GM21360 (cell line): ENCODE data around the gene MLLT10.
"Not testable (repeated sequence)": the region's sequence is repeated elsewhere in the genome, so short reads cannot be mapped to it uniquely, and the experiment has no call there.

Source experiments
- ATAC-seq: cut with Tn5 transposase; IDR thresholded peaks from one replicate; pipeline ENCODE4 v1.9.1; 2021; ENCODE audit warnings: mild to moderate bottlenecking, moderate library complexity; ENCODE audit not compliant: unreplicated experiment

Gene MLLT10

DNA sequence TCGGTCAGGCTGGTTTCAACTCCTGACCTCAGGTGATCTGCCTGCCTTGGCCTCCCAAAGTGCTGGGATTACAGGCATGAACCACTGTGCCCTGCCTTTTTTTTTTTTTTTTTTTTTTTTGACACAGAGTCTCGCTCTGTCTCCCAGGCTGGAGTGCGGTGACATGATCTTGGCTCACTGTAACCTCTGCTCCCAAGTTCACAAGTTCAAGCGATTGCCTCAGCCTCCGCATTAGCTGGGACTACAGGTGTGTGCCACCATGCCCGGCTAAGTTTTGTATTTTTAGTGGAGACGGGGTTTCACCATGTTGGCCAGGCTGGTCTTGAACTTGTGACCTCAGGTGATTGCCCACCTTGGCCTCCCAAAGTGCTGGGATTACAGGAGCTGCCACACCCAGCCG, 94.6 kb downstream of the MLLT10 start:
- ATAC-seq, result not testable (repeated sequence)

DNA sequence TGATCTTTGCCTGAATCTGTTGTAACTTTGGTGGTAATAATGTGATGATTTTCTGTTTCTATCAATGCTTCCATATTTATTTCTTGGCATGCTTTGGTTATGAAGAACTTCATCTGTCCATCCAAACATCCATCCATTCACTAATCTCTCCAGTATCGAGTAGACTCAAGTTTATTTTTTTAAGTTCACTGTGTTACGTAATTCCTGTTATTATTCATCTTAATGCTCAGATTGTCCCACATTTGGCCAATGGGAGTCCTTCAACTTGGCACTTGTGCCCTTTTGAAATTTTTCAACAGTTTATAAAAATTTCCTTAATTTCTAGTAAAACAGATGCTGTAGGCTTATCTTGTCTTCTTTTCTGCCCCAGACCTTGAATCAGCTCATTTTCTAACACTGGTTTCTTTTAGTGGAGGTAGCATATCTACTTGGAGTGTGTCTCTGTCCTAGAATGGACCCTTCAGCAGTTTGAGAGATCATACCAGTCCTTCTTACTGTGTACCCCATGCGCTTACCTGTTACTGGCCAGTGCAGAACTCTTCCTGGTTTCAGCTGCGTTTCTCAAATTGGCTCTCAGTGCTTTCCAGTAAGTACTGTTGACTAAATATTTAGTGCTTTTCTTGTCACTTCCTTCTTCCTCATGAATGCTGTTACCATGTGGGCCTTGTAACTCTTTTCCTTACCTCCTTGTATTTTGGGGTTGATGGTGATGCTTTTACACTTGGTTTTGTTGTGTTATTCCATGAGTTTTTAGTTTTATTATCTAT, 100.8 kb downstream of the MLLT10 start:
- ATAC-seq, result no peak

DNA sequence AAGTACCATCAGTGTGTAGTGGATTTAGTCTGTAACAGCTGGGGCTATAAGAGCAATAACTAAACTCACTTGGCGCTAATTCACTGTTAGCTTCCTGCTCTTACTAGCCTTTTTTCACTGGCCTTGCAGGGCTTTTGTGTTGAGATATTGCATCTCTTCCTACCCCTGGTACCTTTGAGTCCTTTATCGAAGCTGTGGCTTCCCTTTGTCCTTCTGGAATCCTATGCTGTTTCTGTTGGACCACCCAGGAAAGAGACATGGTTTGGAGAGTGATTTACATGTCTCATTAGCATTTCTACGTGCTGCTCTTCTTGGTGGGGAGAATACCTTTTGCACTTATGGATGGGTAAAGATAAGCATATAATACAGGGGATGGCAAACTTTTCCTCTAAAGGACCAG, 103.8 kb downstream of the MLLT10 start:
- ATAC-seq, result no peak

DNA sequence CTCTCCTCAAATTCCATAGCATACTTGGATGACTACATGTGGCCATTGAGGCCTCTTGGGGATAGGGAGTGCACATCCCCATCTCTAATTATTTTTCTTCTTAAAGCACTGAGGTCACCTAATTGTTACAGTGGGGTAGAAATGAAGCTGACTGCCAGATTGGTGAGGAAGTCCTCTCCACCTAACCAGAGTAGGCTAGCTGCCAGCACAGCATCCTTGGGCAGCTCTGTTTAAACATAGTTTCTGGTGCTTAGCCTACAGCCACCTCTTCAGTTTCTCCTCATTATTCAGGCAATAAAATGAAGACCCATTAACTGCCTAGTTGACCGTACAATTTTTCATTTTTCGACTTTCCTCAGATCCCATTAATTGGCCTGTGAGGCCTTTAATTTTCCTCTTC, 104.6 kb downstream of the MLLT10 start:
- no peak for ATAC-seq

DNA sequence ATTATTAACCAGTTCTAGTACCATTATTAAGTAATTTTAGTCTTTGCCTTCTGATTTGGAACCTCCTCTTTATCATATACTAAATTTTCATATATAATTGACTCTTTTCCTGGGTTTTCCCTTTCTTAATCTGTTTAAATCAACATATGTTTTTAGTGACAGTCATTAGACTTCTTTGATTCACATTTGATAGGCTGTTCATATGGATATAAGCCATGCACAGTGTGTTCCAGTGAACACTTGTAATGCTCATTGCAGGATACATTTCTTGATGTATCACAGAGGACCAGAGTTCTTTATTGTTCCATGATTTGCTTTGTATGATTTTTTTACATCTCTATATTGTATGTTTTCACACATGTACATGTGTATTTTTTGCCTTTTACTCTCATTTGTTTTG, 114.0 kb downstream of the MLLT10 start:
- ATAC-seq, result no peak

DNA sequence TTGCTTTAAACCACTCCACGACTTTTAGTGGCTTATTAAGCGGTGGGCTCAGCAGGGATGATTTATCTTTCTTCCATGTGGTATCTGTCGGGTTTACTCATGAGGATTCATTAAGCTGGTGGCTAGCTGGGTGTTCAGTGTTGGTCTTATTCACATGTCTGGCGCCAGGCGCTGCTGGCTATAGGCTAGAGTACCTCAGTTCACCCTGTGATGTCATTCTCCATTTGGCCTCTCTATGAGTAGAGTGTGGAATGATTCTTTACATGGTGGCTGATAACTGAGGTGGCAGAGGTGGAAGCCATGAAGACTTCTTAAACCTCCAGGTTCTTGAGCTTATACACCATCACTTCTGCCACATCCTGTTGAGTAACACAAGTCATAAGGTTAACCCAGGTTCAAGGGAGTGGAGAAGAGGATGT, 115.4 kb downstream of the MLLT10 start:
- no peak for ATAC-seq

DNA sequence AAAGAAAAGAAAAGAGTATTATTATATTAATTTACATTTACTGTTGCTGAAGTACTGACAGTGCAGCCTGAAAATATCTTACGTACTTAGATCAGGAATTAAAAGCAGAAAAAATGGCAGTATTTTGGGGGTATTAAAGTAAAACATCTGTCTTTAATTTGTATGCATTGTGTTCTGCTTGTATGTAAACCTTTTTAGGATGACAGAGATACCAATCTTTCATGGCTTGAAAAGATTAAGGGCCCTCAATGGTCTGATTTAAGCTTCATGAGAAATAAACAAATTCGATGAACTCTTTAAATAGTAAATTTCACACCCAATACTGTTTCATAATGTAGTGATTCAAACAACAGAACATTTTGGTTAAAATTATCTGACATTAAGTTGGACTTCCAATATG, 116.3 kb downstream of the MLLT10 start:
- no peak for ATAC-seq

DNA sequence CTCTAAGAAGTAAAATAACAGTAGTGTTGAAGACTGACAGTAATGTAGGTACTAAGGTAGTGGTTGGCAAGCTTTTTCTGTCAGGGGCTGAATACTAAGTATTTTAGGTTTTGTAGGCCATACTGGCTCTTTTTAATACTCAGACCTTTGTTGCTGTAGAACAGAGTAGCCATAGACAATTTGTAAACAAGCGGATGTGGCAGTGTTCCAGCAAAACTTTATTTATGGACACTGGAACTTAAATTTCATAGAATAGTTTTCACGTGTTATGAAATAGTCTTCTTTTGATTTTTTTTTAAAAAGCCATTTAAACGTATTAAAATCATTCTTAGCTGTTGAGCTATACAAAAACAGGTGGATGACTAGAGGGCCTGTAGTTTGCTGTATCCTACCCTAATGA, 121.2 kb downstream of the MLLT10 start:
- ATAC-seq, result no peak

DNA sequence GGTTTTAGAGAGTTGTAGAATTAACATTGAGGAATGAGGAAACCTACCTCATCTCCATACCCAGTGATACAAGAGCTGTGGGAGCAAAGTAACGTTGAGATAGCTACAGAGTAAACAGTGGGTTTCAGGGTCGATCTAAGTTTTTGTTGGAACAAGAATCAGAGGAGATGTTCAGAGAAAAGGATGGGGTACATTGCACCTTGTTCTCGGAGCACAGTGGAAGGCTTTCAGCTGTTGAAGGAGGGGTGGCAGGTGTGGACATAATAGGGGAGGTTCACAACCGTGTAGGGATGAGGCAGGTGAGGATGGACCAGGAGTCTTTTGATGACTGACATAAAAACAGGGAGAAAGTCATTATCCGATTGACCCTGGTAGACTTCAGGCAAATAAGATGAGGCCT, 121.7 kb downstream of the MLLT10 start:
- ATAC-seq, result no peak

DNA sequence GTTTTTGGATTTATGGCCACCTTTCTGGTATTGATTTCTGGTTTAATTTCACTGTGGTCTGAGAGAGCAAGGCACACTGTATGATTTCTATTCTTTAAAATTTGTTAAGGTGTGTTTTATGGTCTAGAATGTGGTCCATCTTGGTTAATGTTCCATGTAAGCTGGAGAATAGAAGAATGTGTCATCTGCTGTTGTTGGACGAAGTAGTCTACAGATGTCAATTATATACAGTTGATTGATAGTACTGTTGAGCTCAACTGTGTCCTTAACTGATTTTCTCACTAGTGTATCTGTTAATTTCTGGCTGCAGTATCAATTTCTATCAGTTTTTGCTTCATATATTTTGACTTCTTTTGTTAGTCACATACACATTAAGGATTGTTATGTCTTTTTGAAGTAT, 127.1 kb downstream of the MLLT10 start:
- ATAC-seq, result no peak

DNA sequence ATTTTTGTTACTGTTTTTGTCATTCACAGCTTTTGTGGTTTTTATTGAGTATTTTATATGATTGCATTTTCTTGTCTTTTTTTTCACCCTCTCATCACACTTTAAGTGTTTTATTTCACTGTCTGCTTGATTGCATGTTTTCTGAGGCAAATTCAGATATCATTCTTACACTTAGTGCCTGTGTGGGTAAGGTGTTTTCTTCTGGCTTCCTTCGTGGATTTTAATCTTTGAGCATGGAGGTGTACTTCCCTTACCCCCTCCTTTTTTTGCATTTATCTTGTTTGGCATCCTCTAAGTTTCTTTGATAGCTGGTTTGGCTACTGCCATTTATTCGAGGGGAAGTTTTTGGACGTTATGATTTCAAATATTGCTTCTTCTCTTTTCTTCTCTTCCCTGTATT, 127.9 kb downstream of the MLLT10 start:
- no peak for ATAC-seq

DNA sequence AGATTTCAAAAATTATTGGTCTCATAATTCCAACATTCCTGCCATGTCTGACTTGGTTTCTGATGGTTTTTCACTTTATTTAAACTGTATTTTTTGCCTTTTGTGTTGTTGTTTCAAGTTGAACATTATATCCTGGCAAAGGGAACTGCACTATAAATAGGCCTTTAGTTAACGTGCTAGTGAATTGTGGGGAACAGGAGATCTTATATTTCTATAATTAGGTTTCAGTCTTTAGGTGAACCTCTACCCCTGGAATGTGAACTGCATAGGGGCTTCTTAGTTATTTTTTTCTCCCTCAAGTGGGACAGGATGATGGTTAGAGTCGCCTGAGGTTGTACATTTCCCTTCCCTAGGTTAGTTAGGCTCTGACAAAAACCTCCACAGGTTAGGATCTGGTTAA, 128.6 kb downstream of the MLLT10 start:
- ATAC-seq, result no peak

DNA sequence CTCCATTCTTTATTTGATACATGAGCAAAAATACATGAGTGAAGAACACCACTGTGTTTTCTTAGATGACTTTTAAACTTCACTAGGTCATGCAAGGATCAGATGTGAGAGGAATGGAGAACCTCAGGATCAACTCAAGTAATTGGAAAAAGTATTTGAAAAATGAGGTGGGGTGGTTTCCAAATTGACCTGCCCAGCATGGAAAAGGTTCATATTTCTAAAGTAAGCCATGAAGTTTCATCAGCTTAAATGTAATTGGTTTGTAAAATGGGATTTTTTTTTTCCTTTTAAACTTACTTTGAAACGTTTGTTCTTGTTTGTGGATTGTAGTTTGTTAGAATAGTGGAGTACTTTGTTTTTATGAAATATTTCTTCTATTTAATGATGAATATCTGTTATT, 134.8 kb downstream of the MLLT10 start:
- no peak for ATAC-seq

DNA sequence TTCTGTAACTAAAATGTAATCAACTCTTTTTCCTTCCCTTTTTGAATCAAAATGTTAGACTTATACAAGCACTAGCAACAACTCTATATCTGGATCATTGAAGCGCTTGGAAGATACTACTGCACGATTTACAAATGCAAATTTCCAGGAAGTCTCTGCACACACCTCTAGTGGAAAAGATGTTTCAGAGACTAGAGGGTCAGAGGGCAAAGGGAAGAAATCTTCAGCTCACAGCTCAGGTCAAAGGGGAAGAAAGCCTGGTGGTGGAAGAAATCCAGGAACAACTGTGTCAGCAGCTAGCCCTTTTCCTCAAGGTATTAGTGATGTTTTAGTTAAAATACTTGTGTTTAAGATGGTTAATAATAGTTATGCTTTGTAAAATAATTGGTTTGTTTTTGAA, 136.4 kb downstream of the MLLT10 start:
- ATAC-seq, result no peak

DNA sequence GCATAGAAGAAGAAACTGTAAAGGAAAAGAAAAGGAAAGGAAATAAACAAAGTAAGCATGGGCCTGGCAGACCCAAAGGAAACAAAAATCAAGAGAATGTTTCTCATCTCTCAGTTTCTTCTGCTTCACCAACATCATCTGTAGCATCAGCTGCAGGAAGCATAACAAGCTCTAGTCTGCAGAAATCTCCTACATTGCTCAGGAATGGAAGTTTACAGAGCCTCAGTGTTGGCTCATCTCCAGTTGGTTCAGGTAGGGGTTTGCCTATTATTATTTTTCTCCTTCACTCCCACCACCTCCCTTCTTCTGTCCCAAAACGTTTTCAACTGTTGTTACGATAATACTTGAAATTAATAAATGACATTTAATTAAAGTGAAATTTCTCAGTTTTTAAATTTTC, 139.6 kb downstream of the MLLT10 start:
- ATAC-seq, result no peak

DNA sequence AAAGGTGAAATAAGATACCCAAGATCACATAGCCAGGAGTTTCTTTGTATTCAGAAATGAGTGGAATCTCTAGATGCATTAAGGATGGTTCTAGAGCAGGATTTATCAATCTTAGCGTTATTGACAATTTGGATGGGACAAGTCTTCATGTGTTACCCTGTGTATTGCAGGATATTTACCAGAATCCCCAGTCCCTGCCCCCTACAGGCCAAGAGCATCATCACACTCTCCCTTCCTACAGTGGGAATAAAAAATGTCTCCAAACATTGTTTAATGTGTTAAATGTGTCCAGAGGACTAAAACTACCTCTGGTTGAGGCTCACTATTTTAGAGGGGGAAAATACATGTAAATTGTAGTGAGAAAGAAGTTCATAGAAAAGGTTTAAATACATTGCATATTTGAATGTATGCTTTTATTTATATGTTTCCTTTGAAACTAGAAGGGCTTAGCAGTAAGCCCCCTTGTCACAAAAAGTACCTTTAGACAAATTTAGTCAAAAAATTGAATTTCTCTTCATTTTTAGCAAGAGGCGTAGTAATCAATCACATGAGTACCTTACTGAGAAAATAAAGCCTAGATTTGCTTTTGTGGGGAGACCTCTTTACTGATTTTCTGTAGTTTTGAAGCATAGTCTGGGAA, 141.2 kb downstream of the MLLT10 start:
- ATAC-seq, result no peak

DNA sequence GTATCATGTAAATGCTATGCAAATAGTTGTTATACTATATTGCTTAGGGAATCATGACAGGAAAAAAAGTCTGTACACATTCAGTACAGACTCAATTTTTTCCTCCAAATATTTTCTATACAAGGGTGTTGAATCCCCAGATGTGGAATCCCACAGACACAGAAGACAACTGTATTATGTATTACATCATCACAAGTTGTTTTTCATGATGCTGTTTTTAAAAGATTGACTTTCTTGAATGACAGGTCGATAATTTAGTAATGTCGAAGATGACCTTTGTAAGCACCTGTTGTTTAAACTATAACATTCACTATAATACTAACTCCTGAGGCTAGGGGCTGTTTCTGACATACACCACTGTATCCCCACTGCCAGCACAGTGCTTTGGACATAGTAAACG, 143.5 kb downstream of the MLLT10 start:
- ATAC-seq, result no peak

DNA sequence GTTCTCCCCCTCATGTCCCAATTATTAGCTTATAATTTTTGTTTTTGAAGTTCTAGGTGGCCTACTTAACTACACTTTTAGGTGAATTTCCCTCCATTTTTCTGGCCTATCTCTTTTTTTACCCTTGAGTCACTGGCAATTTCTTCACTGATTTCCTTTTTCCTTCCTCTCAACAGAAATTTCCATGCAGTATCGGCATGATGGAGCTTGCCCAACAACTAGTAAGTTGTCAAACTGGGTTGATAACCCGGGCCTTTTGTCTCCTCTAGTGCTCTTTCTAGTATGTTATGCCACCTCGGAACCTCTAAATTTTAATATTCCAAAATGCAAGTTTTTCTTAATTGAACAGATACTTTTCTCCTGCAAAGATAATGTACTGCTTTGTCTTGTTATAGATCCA, 147.1 kb downstream of the MLLT10 start:
- ATAC-seq, result no peak

DNA sequence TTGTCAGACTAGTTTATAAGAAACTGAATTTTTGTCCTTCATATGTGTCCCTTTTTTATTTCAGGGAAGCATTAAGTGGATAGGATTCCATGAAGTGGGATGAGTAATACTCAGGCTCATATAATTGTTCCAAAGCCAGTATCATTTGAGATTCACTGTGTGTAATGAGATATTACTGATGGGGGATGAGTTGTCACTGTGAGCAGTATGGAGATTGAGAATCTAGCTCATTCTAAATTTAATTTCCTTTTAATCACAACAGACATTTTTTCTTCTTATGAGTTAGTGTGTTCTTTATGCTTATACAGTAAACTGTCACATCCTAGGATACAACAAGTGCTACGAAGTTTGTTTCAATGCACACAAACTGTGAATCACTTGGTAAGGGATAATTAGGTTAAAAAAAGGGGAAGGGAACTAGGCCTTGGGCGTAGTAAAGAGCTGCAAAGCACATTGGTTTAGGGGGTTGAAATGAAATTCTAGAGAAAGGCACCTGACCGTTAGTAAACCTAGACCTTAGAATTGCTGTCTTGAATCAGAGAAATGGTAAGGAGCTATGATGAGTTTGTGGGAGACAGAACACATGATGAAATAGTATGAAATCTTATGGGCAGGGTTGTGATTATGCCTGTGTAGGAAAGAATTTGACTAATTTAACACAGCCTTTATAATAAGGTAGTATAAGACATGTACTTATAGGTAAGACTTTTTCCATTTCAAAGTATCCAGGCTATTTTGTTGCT, 153.4 kb downstream of the MLLT10 start:
- ATAC-seq, result no peak

DNA sequence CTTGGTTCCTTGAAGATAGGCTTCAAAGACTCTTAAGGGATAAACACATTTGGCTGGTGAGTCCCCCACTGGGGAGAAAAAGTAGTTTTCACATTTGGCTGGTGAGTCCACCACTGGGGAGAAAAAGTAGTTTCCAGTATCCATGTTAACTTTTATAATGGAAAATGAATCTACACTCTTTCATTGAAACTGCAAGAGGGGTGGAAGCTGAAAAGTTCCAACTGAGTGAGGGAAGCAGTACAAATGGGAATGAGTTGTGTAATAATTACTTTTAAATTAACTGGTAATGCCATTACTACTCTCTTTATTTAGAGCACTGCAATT, 153.9 kb downstream of the MLLT10 start:
- ATAC-seq, result no peak

DNA sequence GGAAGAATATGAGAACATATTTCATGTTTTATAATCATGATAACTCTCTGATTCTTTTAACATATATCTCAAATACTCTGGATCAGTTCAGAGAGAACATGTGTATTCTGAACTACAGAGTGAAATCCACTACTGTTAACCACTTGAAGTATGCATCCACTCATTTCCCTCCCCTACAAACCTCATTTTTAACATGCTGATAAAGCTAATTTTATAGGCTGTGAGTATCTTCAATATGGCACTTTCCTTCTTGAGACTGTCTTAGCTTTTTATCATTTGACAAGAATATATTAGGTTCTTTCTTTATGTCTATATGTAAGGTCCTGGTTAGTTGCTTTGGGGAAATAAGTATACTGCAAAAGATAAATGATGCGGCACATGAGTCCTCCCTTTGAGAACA, 154.8 kb downstream of the MLLT10 start:
- ATAC-seq, result no peak

DNA sequence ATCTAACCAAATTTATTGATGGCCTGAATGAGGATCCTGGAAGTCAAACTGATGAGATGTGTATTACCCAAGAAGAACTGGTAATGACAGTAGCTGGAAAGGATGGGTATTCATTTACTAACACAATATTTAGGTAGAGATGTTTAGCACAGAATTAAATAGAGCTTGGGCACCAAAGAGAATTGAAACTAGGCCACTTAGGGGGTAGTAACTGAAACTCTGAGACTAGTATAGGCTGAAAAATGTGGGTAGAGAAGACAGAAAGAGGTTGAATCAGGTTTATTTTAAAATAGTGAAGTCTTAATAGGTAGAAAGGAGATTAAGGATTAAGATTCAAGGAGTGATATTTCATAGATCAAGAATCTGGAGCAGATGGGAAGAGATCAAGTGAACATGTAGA, 155.8 kb downstream of the MLLT10 start:
- no peak for ATAC-seq
